H9 (cell line): Measurements from ENCODE around the gene MMP19. TPM values are rescaled to one million over a fixed set of nuclear protein-coding genes. Genes with fewer than 3 reads are reported as not detected.
A peak's percentile ranks its signal among the peaks of the same experiment; 100 is the strongest.
"Not testable (repeated sequence)": the region's sequence is repeated elsewhere in the genome, so short reads cannot be mapped to it uniquely, and the experiment has no call there.

Experiments used
- DNase-seq: peaks from one replicate; pipeline ENCODE4 v3.0.0-alpha.2; 2017
- H2AFZ ChIP-seq: one replicate; pipeline ENCODE4 v1.6.1; 2013; ENCODE audit warnings: mild to moderate bottlenecking, low read length, control low read depth, moderate library complexity
- H2AK5ac ChIP-seq: 2 replicates; pipeline ENCODE4 v1.6.1; 2013; ENCODE audit warnings: low read length, control low read depth, mixed read lengths; ENCODE audit not compliant: insufficient read length
- H2BK120ac ChIP-seq: one replicate; pipeline ENCODE4 v1.6.1; 2013; ENCODE audit warnings: low read depth, mild to moderate bottlenecking, low read length, control low read depth, inconsistent platforms; ENCODE audit not compliant: poor library complexity, severe bottlenecking
- H2BK12ac ChIP-seq: 2 replicates; pipeline ENCODE4 v1.6.1; 2013; ENCODE audit warnings: low read length, control low read depth, mixed read lengths, low read depth; ENCODE audit not compliant: insufficient read length
- H2BK15ac ChIP-seq: 2 replicates; pipeline ENCODE4 v1.6.1; 2013; ENCODE audit warnings: low read depth, low read length, control low read depth
- H2BK20ac ChIP-seq: one replicate; pipeline ENCODE4 v1.6.1; 2013; ENCODE audit warnings: low read depth, mild to moderate bottlenecking, low read length, control low read depth, inconsistent platforms; ENCODE audit not compliant: poor library complexity, severe bottlenecking
- H2BK5ac ChIP-seq: 2 replicates; pipeline ENCODE4 v1.6.1; 2013; ENCODE audit warnings: low read length, control low read depth, mixed read lengths; ENCODE audit not compliant: insufficient read length
- H3K14ac ChIP-seq: 2 replicates; pipeline ENCODE4 v1.6.1; 2013; ENCODE audit warnings: low read length, control low read depth; ENCODE audit not compliant: insufficient read depth
- H3K18ac ChIP-seq: 2 replicates; pipeline ENCODE4 v1.6.1; 2013; ENCODE audit warnings: low read depth, mild to moderate bottlenecking, mixed read lengths, low read length, control low read depth; ENCODE audit not compliant: insufficient read length
- H3K23ac ChIP-seq: 2 replicates; pipeline ENCODE4 v1.6.1; 2013; ENCODE audit warnings: low read length, control low read depth, mixed read lengths, low read depth; ENCODE audit not compliant: insufficient read length
- H3K23me2 ChIP-seq: 2 replicates; pipeline ENCODE4 v1.6.1; 2013; ENCODE audit warnings: low read depth, mild to moderate bottlenecking, mixed read lengths, low read length, control low read depth; ENCODE audit not compliant: insufficient read length, poor library complexity, severe bottlenecking
- H3K27ac ChIP-seq: 2 replicates; pipeline ENCODE4 v1.5.1; 2013; ENCODE audit warnings: low read length, control low read depth, mixed read lengths, low read depth; ENCODE audit not compliant: insufficient read length
- H3K27me3 ChIP-seq: 2 replicates; pipeline ENCODE4 v1.6.1; 2013; ENCODE audit warnings: low read length, control low read depth, inconsistent platforms; ENCODE audit not compliant: insufficient read depth
- H3K4ac ChIP-seq: 2 replicates; pipeline ENCODE4 v1.6.1; 2013; ENCODE audit warnings: low read depth, mild to moderate bottlenecking, control low read depth, inconsistent platforms, low read length, moderate library complexity
- H3K4me1 ChIP-seq: 2 replicates; pipeline ENCODE4 v1.6.1; 2013; ENCODE audit warnings: low read length, control low read depth, inconsistent platforms; ENCODE audit not compliant: insufficient read depth
- H3K4me2 ChIP-seq: 2 replicates; pipeline ENCODE4 v1.6.1; 2013; ENCODE audit warnings: low read length, control low read depth, mixed read lengths; ENCODE audit not compliant: insufficient read length, insufficient read depth
- H3K56ac ChIP-seq: 2 replicates; pipeline ENCODE4 v1.6.1; 2013; ENCODE audit warnings: low read depth, mild to moderate bottlenecking, mixed read lengths, low read length, control low read depth; ENCODE audit not compliant: insufficient read length
- H3K79me1 ChIP-seq: 2 replicates; pipeline ENCODE4 v1.6.1; 2013; ENCODE audit warnings: low read depth, mild to moderate bottlenecking, moderate library complexity, low read length, control low read depth, inconsistent platforms; ENCODE audit not compliant: insufficient read depth, poor library complexity, severe bottlenecking
- H3K79me2 ChIP-seq: 2 replicates; pipeline ENCODE4 v1.6.1; 2013; ENCODE audit warnings: low read length, control low read depth, inconsistent platforms; ENCODE audit not compliant: insufficient read depth
- H3K9ac ChIP-seq: 2 replicates; pipeline ENCODE4 v1.6.1; 2013; ENCODE audit warnings: low read length, control low read depth, mixed read lengths; ENCODE audit not compliant: insufficient read length; ENCODE audit errors: extremely low read depth
- H3K9me3 ChIP-seq: one replicate; pipeline ENCODE4 v1.6.1; 2013; ENCODE audit warnings: low read depth, low read length, inconsistent platforms; ENCODE audit not compliant: control insufficient read depth
- H3T11ph ChIP-seq: one replicate; pipeline ENCODE4 v1.6.1; 2013; ENCODE audit warnings: mild to moderate bottlenecking, low read length, control low read depth, inconsistent platforms
- H4K20me1 ChIP-seq: one replicate; pipeline ENCODE4 v1.6.1; 2013; ENCODE audit not compliant: control insufficient read depth, insufficient read length, insufficient read depth
- H4K5ac ChIP-seq: 2 replicates; pipeline ENCODE4 v1.6.1; 2013; ENCODE audit warnings: low read depth, mild to moderate bottlenecking, mixed read lengths, low read length, control low read depth; ENCODE audit not compliant: insufficient read length
- H4K8ac ChIP-seq: replicated peaks from 2 replicates; pipeline ENCODE4 v1.6.1; 2013; ENCODE audit warnings: low read length, control low read depth, mixed read lengths, low read depth; ENCODE audit not compliant: insufficient read length
- H4K91ac ChIP-seq: 2 replicates; pipeline ENCODE4 v1.6.1; 2013; ENCODE audit warnings: low read depth, mild to moderate bottlenecking, moderate library complexity, mixed read lengths, low read length, control low read depth; ENCODE audit not compliant: insufficient read length
- H3K27ac Mint-ChIP-seq, 3 experiments: 2 replicates in 2 of 3; 3 replicates in 1 of 3; pipeline ENCODE4 v1.8.0; 2020 to 2021; ENCODE audit warnings: mixed read lengths in 3 of 3, mild to moderate bottlenecking in 1 of 3, moderate library complexity in 1 of 3
- H3K27me3 Mint-ChIP-seq: 2 replicates; pipeline ENCODE4 v1.8.0; 2021; ENCODE audit warnings: low read depth, mild to moderate bottlenecking, moderate library complexity, mixed read lengths
- H3K36me3 Mint-ChIP-seq, 3 experiments: 2 replicates in 2 of 3; 3 replicates in 1 of 3; pipeline ENCODE4 v1.8.0; 2020 to 2021; ENCODE audit warnings: low read depth in 3 of 3, mixed read lengths in 3 of 3; ENCODE audit not compliant: insufficient read depth in 1 of 3
- H3K4me1 Mint-ChIP-seq, 2 experiments: 2 replicates each; pipeline ENCODE4 v1.8.0; 2020; ENCODE audit warnings: mixed read lengths in 2 of 2
- H3K4me3 Mint-ChIP-seq, 2 experiments: 2 replicates in 1 of 2; 3 replicates in 1 of 2; pipeline ENCODE4 v1.8.0; 2020 to 2021; ENCODE audit warnings: mild to moderate bottlenecking in 2 of 2, mixed read lengths in 2 of 2, moderate library complexity in 1 of 2
- H3K9me3 Mint-ChIP-seq, 2 experiments: 2 replicates in 1 of 2; 3 replicates in 1 of 2; pipeline ENCODE4 v1.8.0; 2020; ENCODE audit warnings: mild to moderate bottlenecking in 2 of 2, mixed read lengths in 2 of 2, moderate library complexity in 1 of 2
- WGBS: extraction: QIAGEN DNeasy Blood & Tissue Kit; methylation state at CpG from one replicate; pipeline ENCODE4 v1.1.7; 2013; ENCODE audit warnings: missing lambda C conversion rate, low lambda C conversion rate, mixed read lengths; ENCODE audit not compliant: insufficient read length; ENCODE audit errors: extremely low coverage; 5-methylcytosine and 5-hydroxymethylcytosine counted together
- total RNA-seq: library from RNA; stranded (reverse); gene quantifications from 2 replicates; pipeline ENCODE4 v1.2.1, GENCODE V29; 2021
- TF ChIP-seq, protein P1 (sequence below): fragments of 200-600 bp; sonication (generic); conservative IDR thresholded peaks from 3 replicates; pipeline ENCODE4 v1.8.0; 2021; ENCODE audit warnings: antibody characterized with exemption, mild to moderate bottlenecking

MMP19 gene
- total RNA-seq, 1 experiment from 2014 or later = 1.7 TPM

DNA sequence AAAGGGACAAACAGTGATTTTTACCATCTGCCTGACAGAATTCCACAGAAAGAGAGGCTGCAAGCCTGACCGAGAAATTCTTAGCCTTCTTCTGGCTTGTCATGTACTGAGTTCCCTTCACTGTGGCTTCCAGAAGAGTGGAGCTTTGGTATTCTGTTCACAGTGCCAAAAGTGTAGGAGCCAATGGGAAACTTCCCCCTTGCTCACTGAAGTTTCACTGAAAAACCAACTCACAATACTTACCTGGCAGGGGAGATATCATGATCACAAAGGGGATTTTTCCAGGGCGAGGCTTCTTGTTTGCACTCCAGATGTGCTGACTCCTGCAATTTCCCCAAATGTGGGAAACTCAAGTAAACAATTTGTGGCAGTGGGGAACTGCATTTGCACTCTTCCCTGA lies 31.7 kb upstream of the MMP19 start:
- Histone ChIP-seq H2BK20ac (no peak overlapping the region), H3K4me2 (no peak overlapping the region), H3K4ac (no peak overlapping the region), H3K9me3 (no peaks in the 10 kb centered on the region), H4K20me1 (no peaks in the 10 kb centered on the region), H2BK5ac (no peak overlapping the region), H3K4me1 (peaks cover 2% of the 10 kb centered on the region; the same call in 1 of the 2 replicates), H2AK5ac (no peak overlapping the region), H3T11ph (no peak overlapping the region), H3K79me1 (no peaks in the 10 kb centered on the region), H3K9ac (no peak overlapping the region), H3K14ac (no peak overlapping the region), H3K18ac (no peak overlapping the region), H2BK15ac (no peak overlapping the region), H4K8ac (no peak overlapping the region), H2BK120ac (no peak overlapping the region), H3K23me2 (no peaks in the 10 kb centered on the region), H3K56ac (no peak overlapping the region), H3K27ac (no peak overlapping the region), H2AFZ (no peak overlapping the region), H3K79me2 (no peaks in the 10 kb centered on the region), H4K91ac (no peak overlapping the region), H3K23ac (no peak overlapping the region), H3K27me3 (no peaks in the 10 kb centered on the region), H4K5ac (no peak overlapping the region), H2BK12ac (no peak overlapping the region)
- Mint-ChIP-seq H3K9me3 (peaks cover 14% of the 10 kb centered on the region in 2 experiments), H3K4me1 (peaks cover 18 to 23% of the 10 kb centered on the region in 2 experiments), H3K4me3 (no peak overlapping the region), H3K27ac (peak overlapping the region in 1 of 3 experiments; percentile 71; a peak in 3 of 7 replicates), H3K27me3 (no peaks in the 10 kb centered on the region; the same call in 1 of the 2 replicates), H3K36me3 (peaks cover 0 to 14% (median 9%) of the 10 kb centered on the region in 3 experiments; a peak in 5 of 7 replicates)
- no CpG with 5 or more reads among the region's 2 CpGs for WGBS
- TF ChIP-seq, protein P1, sequence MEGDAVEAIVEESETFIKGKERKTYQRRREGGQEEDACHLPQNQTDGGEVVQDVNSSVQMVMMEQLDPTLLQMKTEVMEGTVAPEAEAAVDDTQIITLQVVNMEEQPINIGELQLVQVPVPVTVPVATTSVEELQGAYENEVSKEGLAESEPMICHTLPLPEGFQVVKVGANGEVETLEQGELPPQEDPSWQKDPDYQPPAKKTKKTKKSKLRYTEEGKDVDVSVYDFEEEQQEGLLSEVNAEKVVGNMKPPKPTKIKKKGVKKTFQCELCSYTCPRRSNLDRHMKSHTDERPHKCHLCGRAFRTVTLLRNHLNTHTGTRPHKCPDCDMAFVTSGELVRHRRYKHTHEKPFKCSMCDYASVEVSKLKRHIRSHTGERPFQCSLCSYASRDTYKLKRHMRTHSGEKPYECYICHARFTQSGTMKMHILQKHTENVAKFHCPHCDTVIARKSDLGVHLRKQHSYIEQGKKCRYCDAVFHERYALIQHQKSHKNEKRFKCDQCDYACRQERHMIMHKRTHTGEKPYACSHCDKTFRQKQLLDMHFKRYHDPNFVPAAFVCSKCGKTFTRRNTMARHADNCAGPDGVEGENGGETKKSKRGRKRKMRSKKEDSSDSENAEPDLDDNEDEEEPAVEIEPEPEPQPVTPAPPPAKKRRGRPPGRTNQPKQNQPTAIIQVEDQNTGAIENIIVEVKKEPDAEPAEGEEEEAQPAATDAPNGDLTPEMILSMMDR = no peak
- no peak for DNase-seq

DNA sequence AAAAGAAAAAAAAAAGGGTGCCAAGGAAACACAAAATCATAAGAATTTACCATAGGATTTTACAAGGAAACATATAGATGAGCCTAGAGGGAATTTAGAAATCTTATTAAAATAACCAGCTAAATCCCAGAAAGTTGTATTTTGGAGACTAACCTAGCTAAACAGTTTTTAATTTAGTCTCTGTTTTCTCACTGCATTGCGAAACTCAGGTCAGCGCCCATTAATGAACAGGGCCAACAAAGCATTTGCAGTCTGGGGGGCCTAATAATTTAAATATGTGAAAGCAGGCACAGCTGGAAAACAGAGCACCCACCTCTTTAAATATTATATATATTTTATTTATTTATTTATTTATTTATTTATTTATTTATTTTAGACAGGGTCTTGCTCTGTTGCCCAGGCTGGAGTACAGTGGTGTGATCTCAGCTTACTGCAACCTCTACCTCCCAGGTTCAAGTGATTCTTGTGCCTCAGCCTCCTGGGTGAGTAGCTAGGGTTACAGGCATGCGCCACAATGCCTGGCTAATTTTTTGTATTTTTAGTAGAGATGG lies 23.8 kb upstream of the MMP19 start:
- not testable (repeated sequence) for H3K9ac ChIP-seq, H4K91ac ChIP-seq

More for the DNA sequence above, 23.8 kb upstream of the MMP19 start:
- not testable (repeated sequence) for H3K4me2 ChIP-seq, H2BK12ac ChIP-seq, H3K79me2 ChIP-seq, H3K4ac ChIP-seq, H3T11ph ChIP-seq, H3K27ac Mint-ChIP-seq, H2BK5ac ChIP-seq, H3K4me1 ChIP-seq, H3K23ac ChIP-seq, H3K23me2 ChIP-seq, H4K8ac ChIP-seq, H3K4me1 Mint-ChIP-seq, H2AFZ ChIP-seq, H2BK15ac ChIP-seq, H2AK5ac ChIP-seq, H2BK120ac ChIP-seq, H3K27me3 ChIP-seq, H3K18ac ChIP-seq, H3K27me3 Mint-ChIP-seq, H3K9me3 ChIP-seq, H3K79me1 ChIP-seq, DNase-seq, H2BK20ac ChIP-seq, H3K9me3 Mint-ChIP-seq, H3K14ac ChIP-seq, H3K36me3 Mint-ChIP-seq, H3K27ac ChIP-seq, H3K56ac ChIP-seq, H4K5ac ChIP-seq, H4K20me1 ChIP-seq, H3K4me3 Mint-ChIP-seq
- no CpG with 5 or more reads among the region's 3 CpGs for WGBS
